GM12873 (cell line): ENCODE measurements around the gene ICE2.

ENCODE experiments used
- TF ChIP-seq, protein P1 (sequence below): IDR thresholded peaks from 2 replicates; pipeline ENCODE4 v1.5.1; 2012; ENCODE audit warnings: low read depth, mild to moderate bottlenecking, moderate library complexity, low read length, control low read depth; ENCODE audit not compliant: insufficient read depth; ENCODE audit errors: missing control alignments

ICE2 gene

GRCh38 chr15:60477164-60477563, 1.8 kb downstream of the ICE2 start:
- TF ChIP-seq, protein P1, sequence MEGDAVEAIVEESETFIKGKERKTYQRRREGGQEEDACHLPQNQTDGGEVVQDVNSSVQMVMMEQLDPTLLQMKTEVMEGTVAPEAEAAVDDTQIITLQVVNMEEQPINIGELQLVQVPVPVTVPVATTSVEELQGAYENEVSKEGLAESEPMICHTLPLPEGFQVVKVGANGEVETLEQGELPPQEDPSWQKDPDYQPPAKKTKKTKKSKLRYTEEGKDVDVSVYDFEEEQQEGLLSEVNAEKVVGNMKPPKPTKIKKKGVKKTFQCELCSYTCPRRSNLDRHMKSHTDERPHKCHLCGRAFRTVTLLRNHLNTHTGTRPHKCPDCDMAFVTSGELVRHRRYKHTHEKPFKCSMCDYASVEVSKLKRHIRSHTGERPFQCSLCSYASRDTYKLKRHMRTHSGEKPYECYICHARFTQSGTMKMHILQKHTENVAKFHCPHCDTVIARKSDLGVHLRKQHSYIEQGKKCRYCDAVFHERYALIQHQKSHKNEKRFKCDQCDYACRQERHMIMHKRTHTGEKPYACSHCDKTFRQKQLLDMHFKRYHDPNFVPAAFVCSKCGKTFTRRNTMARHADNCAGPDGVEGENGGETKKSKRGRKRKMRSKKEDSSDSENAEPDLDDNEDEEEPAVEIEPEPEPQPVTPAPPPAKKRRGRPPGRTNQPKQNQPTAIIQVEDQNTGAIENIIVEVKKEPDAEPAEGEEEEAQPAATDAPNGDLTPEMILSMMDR = no peak

GRCh38 chr15:60476713-60477112, 2.2 kb downstream of the ICE2 start:
- TF ChIP-seq, protein P1 = no peak

DNA sequence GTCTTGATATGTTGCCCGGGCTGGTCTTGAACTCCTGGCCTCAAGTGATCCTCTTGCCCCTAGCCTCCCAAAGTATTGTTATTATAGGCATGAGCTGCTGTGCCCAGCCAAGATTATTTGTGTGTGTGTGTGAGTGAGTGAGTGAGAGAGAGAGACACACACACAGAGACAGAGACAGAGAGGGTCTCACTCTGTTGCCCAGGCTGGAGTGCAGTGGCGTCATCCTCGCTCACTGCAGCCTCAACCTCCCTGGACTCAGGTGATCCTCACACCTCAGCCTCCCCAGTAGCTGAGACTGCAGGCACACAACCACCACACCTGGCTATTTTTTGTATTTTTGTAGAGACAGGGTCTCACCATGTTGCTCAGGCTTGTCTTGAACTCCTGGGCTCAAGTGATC, 5.8 kb downstream of the ICE2 start:
- TF ChIP-seq, protein P1 = no peak

DNA sequence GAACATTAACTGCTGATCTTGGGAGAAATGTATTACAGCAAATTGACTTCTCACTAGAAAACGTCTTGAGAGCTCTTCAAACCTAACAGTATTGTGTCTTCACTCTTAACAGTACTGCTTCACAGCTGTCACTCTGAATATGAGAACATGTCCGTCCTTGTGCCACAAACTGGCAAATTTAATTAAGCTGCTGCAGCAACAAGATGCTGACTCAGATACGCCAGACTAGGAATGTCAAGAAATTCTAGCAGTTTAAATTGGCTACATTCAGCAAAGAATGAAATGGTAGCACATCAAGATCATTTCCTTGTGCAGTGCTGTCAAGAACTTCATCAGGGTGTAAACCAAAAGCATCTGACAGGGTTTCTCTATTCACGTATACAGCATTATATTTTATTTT, 7.6 kb downstream of the ICE2 start:
- TF ChIP-seq, protein P1 = no peak

DNA sequence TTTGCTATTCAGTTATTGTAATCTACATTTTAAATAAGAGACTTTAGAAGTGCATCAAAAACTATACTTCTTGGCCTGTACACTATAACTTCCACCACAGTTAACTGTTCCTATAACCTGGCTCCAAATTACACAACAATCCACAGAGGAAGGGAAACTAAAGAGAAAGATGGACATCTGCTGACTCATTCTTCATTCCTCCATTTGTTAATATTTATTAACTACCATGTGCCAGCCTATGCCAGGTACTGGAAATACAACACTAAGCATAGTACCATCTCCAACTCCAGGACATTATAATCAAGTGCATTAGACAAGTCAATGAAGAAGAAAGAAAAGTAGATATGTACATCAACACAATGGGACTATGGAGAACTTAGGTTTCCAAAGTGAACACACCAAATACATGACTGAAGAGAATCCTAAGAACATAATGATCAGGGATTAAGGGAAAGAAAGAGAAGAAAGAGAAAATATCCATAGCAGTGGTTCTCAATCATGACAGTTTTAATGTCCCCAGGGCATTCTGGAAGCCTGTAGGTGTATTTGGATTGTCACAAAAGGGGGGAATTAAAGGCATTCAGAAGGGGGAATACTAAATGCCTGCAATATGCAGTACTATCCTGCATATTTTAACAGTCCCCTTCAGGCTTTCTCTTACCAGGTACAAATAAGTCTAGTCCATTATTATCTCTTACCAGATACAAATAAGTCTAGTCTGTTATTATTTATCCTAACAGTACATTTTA, 8.9 kb downstream of the ICE2 start:
- TF ChIP-seq, protein P1 = no peak

GRCh38 chr15:60464836-60465630, 13.9 kb downstream of the ICE2 start:
- TF ChIP-seq, protein P1 = no peak

DNA sequence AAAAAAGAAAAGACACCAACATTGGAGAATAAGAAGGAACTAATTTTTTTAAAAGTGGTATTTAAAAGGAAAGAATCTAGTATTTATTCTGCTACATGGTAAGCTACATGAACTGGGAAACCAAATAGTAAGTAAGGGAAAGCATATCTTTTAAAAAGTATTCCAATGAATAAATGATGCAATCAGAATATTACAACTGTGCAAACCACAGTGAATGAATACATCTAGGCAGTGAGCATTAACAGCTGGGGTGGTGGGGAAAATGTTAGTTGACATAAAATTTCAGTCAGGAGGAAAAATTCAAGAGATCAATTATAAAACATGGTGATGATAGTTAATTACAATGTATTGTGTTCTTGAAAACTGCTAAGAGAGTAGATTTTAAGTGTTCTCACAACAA, 16.9 kb downstream of the ICE2 start:
- TF ChIP-seq, protein P1 = no peak
